HG03442 (cell line): ENCODE measurements around the gene FCAMR.
A peak's percentile ranks its signal among the peaks of the same experiment; 100 is the strongest.
"Not testable (repeated sequence)": the region's sequence is repeated elsewhere in the genome, so short reads cannot be mapped to it uniquely, and the experiment has no call there.

ENCODE experiments used
- ATAC-seq: cut with Tn5 transposase; IDR thresholded peaks from one replicate; pipeline ENCODE4 v1.9.1; 2021; ENCODE audit warnings: mild to moderate bottlenecking, moderate library complexity; ENCODE audit not compliant: unreplicated experiment

FCAMR gene

DNA sequence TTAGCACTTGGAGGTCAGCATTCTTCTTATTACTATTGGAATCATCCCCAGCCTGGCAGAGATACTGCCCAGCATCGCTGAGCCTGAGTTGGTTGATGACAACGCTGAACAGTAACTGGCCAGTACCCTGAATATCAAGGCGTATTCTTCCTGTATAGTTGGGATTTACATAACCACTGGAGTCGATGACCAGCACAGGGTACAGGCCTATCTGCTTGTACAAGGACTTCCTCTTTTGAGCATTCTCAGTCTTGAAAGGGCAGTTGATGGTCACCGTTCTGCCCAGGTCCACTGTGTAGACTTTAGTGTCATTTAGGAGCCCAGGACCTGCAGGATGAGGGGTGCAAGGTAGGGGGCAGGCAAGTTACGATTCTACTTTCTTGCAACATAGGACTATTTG is 32.8 kb downstream of the FCAMR start:
- ATAC-seq: no peak

DNA sequence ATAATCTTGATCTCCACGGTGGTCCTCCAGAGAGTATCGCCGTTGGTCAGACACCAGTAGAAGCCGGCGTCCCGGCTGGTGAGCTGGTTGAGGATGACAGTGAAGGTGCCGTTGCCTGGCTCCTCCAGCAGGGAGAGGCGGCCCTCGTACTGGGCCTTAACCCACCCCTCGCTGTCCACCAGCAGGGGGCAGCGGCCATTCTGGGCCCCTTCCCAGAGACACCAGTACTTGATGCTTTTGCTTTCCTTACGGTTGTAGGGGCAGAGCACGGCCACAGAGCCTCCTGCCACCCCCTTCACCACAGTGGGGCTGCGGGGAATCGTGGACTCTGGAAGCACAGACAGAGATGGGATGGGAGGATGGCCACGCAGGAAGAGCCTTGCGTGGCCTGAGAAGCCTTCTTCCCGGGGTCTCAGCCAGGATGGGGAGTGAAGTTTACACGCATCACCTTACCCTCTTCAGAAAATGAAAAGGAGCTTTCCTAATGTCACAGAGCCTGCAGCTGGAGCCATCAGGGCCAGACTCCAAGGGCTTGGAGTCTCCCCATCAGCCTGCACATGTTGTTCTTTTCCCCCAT is 34.7 kb downstream of the FCAMR start:
- no peak for ATAC-seq

DNA sequence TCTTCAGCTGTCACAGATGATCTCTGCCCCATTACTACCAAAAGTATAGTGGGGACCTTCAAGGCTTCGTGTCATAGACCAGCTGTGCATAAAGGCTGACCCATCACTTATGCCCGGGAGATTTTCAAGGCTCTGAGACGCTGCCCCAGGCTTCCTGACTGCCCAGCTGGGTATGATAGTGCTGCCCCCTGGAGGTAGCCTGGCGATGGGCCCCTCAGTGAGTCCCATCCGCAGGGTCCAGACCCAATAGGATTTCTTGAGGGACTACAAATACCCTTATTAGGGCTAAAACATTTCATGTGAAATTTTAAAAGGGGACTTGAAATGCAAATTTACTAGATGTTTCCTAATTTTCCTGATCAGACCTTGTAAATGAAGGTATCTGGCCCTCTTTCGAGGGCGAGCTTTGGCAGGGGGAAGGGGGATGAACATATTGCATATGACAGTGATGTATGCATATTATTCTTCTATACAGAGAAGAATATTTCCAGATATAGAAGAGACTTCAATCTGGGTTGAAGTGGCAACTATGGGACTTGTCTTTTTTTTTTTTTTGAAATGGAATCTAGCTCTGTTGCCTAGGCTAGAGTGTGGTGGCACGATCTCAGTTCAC is 36.8 kb downstream of the FCAMR start:
- ATAC-seq: no peak

DNA sequence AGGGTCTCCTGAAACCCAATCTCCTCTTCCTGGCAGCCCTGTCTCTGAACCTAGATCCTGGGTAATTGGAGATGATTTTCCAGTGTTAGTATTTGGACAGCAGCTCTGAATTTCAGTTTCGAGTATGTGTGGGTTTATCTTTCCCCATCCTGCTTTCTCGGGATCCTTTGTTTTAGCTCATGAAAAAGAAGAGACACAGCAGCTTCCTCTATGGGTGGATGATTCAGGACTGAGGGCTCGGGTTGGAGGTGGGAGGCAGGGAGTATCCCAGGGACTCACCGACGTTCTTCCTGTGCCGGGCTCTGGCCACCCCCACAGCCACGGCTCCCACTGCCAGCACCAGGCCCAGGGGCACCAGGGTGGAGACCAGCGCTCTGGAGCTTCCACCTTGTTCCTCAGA is 38.1 kb downstream of the FCAMR start:
- no peak for ATAC-seq

DNA sequence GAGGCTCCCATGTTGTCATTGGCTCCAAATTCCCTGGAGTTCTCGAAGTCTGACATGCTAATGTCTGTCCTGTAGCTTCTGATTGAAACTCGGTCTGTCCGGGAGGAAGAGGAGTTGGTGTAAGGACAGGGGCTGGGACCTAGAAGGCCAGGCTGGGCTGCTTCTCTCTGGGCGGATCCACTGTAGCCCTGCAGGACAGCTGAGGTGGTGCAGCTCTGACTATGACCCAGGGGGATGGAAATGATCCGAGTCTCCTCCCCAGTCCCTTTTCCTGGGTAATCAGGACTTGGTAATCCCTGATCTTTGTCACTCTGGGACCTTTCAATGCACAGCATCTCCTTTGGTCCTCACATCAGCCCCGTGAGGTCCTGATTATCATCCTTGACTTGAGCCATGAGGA is 38.6 kb downstream of the FCAMR start:
- ATAC-seq: no peak

DNA sequence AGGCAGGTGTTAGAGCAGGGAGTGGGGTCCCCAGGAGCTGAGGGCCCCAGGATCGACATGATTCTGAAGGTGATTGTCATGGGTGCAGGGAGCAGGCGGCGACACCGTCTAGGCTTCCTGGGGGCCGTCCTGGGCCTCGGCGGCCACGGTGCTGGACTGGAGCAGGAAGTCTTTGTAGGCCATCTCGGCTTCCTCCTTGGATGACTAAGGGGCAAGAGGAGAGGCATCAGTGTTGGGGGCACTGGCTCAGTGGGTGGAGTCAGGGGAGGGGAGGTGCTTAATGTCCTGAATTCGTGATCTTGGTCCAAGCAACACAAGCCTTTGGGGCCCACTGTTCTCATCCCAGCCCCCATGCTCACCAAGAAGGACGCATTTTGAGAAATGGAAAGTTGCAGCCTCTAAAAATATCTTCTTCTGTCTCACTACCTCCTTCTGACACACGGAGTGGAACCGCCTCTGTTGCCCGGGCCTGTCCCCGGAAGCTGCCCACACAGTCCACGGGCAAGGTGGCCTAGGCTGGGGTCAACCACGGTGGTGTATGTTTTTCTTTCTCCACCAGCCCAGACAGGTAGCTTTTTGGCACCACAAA is 40.0 kb downstream of the FCAMR start:
- peak; percentile 77 for ATAC-seq

DNA sequence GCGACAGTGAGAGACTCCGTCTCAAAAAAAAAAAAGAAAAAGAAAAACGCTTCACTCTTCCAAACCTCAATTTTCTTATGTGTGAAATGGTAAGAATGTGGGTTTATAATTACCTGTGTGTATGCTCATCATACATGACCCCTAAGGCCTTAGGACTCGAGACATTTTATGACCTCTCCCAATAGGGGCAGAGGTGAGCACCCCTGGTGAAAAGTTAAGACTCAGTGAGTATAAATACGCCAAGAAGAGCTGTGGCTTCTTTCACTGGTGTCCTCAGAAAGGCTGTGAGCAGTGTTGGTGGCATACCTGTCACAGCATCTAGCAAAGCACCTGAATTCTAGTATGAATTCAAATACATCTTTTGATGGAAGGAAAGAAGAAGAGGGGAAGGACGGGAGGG is 40.7 kb downstream of the FCAMR start:
- no peak for ATAC-seq

DNA sequence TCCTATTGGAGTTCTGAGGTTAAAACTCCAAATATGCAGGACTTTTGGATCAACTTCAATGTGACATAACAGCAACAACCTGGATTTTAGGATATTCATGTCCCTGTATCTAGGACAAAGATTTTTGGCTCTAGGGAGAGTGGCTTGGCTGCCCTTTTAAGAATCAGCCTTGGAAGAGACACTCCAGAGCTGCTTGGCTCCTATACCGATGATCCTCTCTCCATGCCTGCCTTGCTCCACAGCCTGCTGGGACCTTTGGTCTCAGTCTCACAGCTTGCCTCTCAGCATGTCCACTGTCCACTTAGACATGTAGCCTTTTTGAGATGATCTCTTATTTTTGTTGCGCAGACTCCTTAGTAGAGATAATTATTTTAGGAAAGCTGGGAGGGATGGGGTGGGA is 44.0 kb downstream of the FCAMR start:
- no peak for ATAC-seq

DNA sequence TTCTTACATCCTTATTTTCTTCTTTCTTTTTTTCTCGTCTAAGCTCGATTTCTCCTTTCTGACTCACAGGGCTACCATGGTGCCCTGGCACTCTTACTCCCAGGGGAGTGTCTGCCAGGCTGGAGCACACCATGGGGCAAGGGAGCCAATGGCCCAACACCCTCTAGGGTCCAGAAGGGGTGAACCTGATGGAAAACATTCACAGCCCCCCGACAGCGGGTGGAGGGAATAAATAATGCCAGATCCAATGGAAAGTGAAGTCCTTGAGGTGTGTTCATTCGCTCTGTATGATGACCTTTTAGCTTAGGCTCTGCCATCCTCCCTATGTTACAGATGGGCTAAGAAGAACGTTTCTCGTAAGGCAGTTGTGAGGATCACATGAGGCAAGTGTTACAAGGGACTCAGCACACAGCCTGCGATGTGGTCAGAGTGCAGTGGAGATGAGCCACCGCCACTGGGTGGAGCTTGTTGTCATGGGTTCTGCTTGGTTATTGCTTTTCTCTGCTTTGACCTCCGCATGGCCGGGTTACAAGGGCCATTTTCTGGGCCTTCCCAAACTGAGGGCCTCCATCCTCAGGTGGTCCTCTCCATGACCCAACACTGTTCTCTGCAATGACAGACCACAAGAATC is 45.0 kb downstream of the FCAMR start:
- ATAC-seq: peak; percentile 57

DNA sequence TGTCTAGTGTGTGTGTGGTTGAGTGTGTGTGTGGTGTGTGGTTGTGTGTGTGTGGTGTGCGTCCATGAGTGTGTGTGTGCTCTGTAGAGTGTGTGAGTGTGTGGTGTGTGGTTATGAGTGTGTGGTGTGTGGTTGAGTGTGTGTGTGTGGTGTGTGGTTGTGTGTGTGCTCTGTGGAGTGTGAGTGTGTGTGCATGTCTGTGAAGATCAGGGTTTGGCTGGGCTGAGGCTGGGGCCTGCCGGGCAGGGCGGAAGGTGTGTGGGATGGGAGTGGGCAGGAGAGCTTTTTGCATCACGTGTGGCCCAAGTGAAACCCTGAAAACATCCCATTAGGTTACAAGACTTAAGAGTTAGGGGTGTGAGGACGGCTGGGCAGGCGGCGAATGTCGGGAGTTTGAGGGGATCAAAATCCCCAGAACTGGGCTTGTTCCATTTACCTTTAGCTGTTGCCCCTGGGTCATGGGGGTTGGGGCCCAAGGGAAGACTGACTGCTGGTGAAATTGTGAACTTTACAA is 45.6 kb downstream of the FCAMR start:
- peak; percentile 16 for ATAC-seq

DNA sequence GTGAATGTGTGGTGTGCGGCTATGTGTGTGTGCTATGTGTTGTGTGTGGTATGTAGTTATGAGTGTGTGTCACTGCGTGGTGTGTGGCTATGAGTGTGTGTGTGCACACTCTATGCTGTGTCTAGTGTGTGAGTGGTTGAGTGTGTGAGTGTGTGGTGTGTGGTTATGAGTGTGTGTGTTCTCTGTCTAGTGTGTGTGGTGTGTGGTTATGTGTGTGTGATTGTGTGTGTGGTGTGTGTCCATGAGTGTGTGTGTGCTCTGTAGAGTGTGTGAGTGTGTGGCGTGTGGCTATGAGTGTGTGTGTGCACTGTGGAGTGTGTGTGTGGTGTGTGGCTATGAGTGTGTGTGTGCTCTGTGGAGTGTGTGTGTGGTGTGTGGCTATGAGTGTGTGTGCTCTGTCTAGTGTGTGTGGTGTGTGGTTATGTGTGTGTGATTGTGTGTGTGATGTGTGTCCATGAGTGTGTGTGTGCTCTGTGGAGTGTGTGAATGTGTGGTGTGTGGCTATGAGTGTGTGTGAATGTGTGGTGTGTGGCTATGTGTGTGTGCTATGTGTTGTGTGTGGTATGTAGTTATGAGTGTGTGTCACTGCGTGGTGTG is 46.2 kb downstream of the FCAMR start:
- ATAC-seq: not testable (repeated sequence)

DNA sequence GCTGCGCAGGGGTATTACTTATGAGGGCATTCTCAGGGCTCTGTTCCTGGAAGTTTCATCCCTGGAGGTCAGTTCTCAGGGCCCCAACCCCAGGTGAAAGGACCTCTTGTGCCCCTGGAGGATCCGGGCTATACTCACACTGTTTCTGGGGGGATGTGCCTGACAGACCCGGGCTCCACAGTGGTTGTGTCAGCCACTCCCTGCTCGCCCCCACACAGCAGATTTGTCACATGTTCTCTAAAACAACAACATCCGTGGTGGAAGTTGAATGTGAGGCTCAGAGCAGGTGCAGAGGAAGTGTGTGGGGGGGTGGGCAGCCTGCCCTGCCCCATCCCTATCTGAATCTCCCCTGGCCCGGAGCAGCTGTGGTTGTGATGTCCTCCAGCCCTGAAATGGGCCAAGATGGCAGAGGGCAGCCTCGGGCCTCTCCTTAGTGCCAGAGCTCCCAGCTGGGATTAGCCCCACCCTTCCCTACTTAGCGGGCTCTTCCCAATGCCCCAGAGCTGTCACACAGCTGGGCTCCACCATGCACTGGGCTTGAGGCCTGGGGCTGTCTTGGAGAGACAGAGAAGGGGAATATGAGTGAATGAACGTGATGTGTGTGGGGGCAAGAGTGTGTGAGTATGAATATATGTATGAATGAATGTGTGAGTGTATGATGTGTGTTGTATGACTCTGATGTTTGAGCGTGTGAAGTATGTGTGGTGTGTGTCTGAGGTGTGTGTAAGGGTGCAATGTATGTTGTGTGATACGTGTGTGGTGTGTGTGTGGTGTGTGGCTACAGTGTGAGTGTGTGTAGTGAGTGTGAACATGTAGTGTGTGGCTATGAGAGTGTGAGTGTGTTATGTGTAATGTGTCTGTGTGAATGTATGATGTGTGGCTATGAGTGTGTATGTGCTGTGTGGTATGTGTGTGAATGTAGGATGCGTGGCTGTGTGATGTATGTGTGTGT is 47.0 kb downstream of the FCAMR start:
- ATAC-seq: peak; percentile 45

DNA sequence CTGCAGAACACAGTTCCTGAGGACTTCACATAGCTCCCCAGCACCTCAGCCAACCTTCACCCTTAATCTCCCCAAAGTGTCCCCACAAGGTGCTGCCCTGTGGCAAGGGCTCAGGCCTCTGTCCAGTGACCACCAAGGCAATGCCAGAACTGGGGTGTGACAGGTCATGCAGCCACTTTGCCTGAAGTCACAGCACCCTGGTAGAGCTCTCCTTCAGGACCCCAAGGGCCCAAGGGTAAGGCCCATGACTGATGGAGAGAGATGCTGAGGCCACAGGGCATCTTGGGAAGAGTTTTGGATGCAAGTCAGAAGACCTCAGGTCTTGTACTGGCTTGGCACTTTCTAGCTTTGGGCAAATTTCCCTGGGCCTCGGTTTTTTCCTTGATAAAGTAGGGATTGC is 47.7 kb downstream of the FCAMR start:
- no peak for ATAC-seq

DNA sequence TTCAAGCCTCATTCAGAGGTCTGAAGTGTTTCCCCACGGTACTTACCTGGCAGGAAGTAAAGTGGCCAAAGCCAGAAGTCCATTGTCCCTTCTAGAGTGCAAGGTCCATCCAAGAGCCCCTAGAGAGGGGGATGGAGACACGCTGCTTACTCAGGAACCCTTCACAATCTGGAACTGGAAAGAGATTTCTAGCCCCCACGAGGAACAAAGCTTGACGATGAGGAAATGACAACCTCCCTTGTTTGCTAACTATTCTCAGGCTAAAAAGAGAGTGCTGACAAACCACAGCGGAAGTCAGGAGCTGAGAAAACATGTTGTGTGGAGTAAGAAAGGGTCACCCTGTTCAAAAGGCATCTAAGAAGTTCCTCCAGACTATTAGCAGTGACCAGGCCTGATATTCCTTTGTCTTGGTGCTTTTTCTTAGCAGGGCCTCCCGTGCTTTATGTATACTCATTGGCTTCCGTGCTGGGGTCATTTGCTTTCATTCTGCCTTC is 48.4 kb downstream of the FCAMR start, which contains the start of gene FCMR:
TSS of gene FCMR (minus strand) at position 170 of the 494 bp plus-strand sequence. CDS start at position 83, 87 bp downstream.
- ATAC-seq: no peak

DNA sequence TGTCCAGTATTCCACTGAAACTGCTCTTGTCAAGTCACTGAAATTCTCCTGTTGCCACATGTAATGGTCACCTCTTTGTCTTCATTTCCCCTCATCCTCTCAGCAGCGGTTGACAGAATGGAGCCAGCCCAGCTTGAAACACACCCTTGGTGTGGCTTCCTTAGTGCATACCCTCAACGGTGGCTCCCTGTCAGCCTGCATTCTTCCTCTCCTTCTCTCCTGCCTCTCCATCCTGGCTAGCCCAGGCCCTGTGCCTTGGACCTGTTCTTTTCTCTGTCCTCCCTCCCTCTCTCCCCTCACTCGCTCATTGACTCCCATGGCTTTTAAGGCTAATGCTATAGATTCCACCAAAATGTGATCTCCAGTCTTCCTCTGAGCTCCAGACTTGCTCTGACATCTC is 52.2 kb downstream of the FCAMR start:
- no peak for ATAC-seq

DNA sequence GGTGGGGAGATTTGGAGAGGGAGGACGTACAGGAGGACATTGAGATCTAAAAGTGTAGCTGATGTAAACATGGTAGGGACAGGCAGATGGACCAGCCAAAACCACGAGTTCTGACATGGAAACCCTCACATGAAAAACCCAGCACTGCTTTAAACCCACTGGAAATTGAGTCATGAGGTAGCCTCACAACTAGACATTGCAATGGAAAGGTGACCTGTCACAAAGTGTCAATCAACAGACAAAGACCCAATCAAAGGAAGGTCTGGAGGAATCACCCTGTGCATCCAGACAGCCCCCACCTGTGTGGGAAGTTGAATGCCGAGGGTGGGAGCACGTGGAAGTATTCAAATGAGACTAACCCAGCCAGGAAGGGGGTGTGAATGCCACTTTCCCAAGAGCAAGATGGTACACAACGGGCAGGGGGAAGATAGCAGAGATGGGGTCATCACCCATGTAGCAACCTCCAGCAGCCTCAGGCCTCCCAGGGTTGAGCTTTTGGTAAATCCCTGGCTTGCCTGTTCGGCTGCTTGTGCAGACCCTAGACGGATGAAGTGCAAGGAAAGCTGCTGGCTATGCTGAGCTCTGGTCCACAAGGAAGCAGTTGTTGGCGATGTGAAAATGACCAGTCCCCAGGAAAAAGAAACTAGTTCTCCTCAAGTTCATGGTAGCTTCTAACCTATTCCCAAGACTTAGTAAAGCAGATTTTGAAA is 54.1 kb downstream of the FCAMR start:
- no peak for ATAC-seq

DNA sequence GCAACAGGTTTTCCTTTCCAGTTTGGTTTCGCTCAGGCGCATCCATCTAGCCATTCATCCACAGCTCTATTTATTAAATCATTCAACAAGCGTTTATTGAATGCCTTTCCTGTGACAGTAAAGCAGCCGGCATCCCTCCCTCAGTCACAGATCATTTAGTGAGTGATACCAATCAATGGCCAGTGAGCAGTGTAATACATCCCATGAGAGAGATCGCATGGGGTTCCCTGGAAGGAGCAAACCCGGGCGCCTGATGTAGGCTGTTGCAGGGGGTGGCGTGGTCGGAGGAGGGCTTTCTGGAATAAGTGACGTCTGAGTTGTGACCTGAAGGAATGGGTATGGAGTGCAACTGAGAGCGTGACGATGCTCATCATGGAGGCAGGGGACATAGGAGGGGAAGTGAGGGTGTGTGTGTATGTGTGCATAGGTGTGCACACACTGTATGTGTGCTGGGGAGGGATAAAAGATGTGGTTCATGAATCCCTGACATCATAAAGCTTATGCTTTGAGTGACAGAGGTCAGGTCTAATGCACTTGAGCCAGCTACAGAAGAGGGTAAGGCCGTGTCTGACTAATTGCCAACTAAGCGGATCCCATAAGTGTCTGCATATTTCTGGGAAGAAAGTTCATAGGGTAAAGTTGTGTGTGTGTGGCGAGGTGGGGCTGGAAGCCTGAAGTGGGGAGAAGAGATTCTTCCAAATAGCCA is 55.1 kb downstream of the FCAMR start:
- no peak for ATAC-seq

DNA sequence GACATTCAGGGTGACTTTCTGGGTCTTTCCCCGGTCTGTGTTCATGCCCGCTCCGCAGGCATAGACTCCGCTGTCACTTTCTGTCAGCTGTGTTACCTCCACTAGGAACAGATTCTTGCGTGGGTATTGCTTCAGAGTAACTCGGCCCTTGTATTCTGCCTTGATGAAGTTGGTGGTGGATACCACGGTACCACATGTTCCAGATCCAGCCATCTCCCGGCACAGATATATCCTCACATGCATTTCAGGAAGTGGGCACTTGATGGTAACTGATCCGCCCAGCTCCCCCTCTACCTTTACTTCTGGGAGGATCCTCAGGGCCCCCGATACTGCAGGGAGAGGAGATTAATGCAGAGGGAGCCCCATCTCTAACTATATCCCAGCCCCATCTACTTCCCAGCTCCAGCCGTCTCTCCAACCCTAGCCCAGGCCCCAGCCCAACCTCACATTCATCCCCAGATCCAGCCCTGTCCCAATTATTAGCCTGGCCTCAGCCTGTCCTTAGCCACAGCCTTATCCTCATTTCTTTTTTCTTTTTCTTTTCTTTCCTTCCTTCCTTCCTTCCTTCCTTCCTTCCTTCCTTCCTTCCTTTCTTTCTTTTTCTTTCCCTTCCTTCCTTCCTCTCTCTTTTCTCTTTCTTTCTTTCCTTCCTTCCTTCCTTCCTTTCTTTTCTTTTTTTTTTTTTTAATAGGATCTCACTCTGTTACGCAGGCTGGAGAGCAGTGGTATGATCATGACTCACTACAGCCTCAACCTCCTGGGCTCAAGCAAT is 56.3 kb downstream of the FCAMR start:
- ATAC-seq: no peak
